HG03175 (cell line): ENCODE results near the gene HOXA3.

ENCODE experiments used
- ATAC-seq: cut with Tn5 transposase; IDR thresholded peaks from one replicate; pipeline ENCODE4 v1.9.1; 2021; ENCODE audit warnings: mild to moderate bottlenecking, moderate library complexity; ENCODE audit not compliant: unreplicated experiment

The HOXA3 gene

GRCh38 chr7:27131390-27131819 is 21.0 kb downstream of the HOXA3 start:
- no peak for ATAC-seq

- no peak for ATAC-seq
Observed at GRCh38 chr7:27130540-27131389, 21.6 kb downstream of the HOXA3 start, which contains the start of gene HOXA4. Gene HOXA4, minus strand, starts transcription at chr7:27130757. Its CDS starts 24 bp downstream, at chr7:27130733.

GRCh38 chr7:27129729-27130539 is 22.4 kb downstream of the HOXA3 start:
- ATAC-seq, result no peak

- ATAC-seq, result no peak
Observed at GRCh38 chr7:27128776-27129728, 23.3 kb downstream of the HOXA3 start.

GRCh38 chr7:27128034-27128433 is 24.3 kb downstream of the HOXA3 start:
- no peak for ATAC-seq

- ATAC-seq, result no peak
Observed at GRCh38 chr7:27126596-27127327, 25.6 kb downstream of the HOXA3 start.

GRCh38 chr7:27125986-27126394 is 26.4 kb downstream of the HOXA3 start:
- no peak for ATAC-seq

GRCh38 chr7:27124902-27125689 is 27.3 kb downstream of the HOXA3 start:
- no peak for ATAC-seq

GRCh38 chr7:27124096-27124901 is 28.1 kb downstream of the HOXA3 start:
- no peak for ATAC-seq

- ATAC-seq, result no peak
Observed at GRCh38 chr7:27123477-27124053, 28.8 kb downstream of the HOXA3 start.

GRCh38 chr7:27123007-27123476 is 29.3 kb downstream of the HOXA3 start:
- no peak for ATAC-seq

- no peak for ATAC-seq
Observed at GRCh38 chr7:27122077-27122910, 30.1 kb downstream of the HOXA3 start.

- ATAC-seq, result no peak
Observed at GRCh38 chr7:27121684-27122076, 30.7 kb downstream of the HOXA3 start.

- no peak for ATAC-seq
Observed at GRCh38 chr7:27119412-27119911, 32.9 kb downstream of the HOXA3 start.

- no peak for ATAC-seq
Observed at GRCh38 chr7:27118580-27118979, 33.8 kb downstream of the HOXA3 start.

GRCh38 chr7:27117887-27118491 is 34.4 kb downstream of the HOXA3 start:
- no peak for ATAC-seq
